HG03432 (cell line): ENCODE measurements around the gene C1orf167.

ENCODE experiments used
- ATAC-seq: cut with Tn5 transposase; IDR thresholded peaks from one replicate; pipeline ENCODE4 v1.9.1; 2021; ENCODE audit warnings: mild to moderate bottlenecking, moderate library complexity; ENCODE audit not compliant: unreplicated experiment

Gene C1orf167

GRCh38 chr1:11735854-11736745, 25.9 kb upstream of the C1orf167 start, which contains the start of gene AGTRAP:
AGTRAP (plus strand) TSS chr1:11736136; CDS start chr1:11736209, 73 bp downstream.
- ATAC-seq, result peak; percentile 69

- ATAC-seq, result peak; percentile 41
These were observed 25.0 kb upstream of the C1orf167 start for GRCh38 chr1:11736746-11737639.

GRCh38 chr1:11738096-11738495, 23.9 kb upstream of the C1orf167 start:
- ATAC-seq, result no peak

- ATAC-seq, result no peak
These were observed 23.2 kb upstream of the C1orf167 start for GRCh38 chr1:11738783-11739182.

GRCh38 chr1:11740258-11741192, 21.5 kb upstream of the C1orf167 start:
- ATAC-seq, result no peak

- ATAC-seq, result no peak
These were observed 20.5 kb upstream of the C1orf167 start for GRCh38 chr1:11741482-11741881.

- no peak for ATAC-seq
These were observed 20.0 kb upstream of the C1orf167 start for GRCh38 chr1:11741919-11742558.

- no peak for ATAC-seq
These were observed 17.7 kb upstream of the C1orf167 start for GRCh38 chr1:11744287-11744686.

- no peak for ATAC-seq
These were observed 15.9 kb upstream of the C1orf167 start for GRCh38 chr1:11746092-11746491.

- ATAC-seq, result no peak
These were observed 15.1 kb upstream of the C1orf167 start for GRCh38 chr1:11746795-11747487.

- no peak for ATAC-seq
These were observed 13.4 kb upstream of the C1orf167 start for GRCh38 chr1:11748294-11749202.

- ATAC-seq, result no peak
These were observed 12.7 kb upstream of the C1orf167 start for GRCh38 chr1:11749203-11749689.

GRCh38 chr1:11749996-11750395, 12.0 kb upstream of the C1orf167 start:
- no peak for ATAC-seq

GRCh38 chr1:11751087-11751486, 10.9 kb upstream of the C1orf167 start:
- no peak for ATAC-seq

- no peak for ATAC-seq
These were observed 9.5 kb upstream of the C1orf167 start for GRCh38 chr1:11752359-11753088.

- ATAC-seq, result no peak
These were observed 8.3 kb upstream of the C1orf167 start for GRCh38 chr1:11753555-11754208.

GRCh38 chr1:11757047-11757446, 4.9 kb upstream of the C1orf167 start:
- no peak for ATAC-seq
